GM21576 (cell line): ENCODE measurements around the gene APOBEC3H.

Experiments
- ATAC-seq: cut with Tn5 transposase; IDR thresholded peaks from one replicate; pipeline ENCODE4 v1.9.1; 2021; ENCODE audit warnings: mild to moderate bottlenecking, moderate library complexity; ENCODE audit not compliant: unreplicated experiment

The APOBEC3H gene

DNA sequence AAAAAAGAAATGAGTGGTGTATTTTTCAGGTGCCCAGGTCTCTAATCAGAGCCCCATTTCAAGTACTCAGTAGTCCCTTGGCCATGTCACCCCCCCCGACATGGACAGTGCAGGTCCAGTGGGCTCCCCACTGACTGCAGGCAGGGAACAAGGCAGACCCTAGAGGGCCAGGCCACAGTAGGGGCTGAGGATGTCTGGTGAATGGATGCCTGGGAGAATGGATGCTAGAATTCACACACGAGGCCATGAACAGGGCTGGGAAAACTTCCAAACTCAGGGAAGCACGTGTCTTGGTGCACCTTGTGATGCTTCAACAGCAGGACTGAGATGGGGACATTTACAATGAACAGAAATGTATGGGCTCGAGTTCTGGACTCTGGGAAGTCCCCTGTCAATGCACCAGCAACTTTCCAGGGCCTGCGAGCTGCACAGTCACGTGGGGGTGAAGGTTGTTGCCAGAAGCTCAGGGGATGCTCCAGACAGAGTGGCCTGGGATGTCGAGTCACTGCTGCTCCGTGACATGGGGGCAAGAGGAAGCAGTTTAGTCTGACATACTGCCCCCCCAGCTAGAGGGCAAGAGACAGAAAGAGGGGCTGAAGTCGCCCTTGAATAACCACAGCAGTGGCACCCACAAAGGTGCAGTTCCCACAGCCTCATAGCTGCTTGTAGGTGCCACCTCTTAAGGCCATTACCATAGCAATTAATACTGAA, 16.8 kb upstream of the APOBEC3H start:
- no peak for ATAC-seq

DNA sequence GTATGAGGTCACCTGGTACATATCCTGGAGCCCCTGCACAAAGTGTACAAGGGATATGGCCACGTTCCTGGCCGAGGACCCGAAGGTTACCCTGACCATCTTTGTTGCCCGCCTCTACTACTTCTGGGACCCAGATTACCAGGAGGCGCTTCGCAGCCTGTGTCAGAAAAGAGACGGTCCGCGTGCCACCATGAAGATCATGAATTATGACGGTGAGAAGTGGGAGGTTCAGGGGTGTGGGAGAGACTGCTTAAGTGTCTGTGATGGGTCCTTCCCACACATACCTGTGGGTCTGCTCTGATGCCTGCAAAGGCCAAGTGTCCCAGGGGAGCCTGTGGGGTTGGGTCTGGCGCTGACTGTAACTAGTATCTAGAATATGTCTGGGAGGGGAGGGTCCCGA, 16.0 kb upstream of the APOBEC3H start:
- no peak for ATAC-seq

DNA sequence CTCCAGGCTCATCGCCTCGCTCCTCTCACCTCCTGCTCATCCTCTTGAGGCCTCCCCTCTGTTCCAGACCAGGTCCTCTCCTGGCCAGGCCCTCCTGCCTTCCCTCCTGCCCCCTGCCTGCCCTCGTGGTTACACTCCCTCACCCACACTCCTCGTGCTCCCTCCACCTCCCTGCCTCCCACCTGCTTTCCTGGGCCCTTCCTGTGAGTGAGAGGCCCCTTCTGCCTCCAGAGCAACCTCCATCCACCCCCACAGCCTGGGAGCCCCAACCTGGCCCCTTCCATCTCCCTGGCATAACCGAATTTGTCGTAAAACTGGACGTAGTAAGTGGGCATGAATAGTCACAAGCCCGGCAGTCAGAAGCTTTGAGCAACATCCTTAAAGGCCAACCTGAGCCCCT, 15.4 kb upstream of the APOBEC3H start:
- no peak for ATAC-seq

DNA sequence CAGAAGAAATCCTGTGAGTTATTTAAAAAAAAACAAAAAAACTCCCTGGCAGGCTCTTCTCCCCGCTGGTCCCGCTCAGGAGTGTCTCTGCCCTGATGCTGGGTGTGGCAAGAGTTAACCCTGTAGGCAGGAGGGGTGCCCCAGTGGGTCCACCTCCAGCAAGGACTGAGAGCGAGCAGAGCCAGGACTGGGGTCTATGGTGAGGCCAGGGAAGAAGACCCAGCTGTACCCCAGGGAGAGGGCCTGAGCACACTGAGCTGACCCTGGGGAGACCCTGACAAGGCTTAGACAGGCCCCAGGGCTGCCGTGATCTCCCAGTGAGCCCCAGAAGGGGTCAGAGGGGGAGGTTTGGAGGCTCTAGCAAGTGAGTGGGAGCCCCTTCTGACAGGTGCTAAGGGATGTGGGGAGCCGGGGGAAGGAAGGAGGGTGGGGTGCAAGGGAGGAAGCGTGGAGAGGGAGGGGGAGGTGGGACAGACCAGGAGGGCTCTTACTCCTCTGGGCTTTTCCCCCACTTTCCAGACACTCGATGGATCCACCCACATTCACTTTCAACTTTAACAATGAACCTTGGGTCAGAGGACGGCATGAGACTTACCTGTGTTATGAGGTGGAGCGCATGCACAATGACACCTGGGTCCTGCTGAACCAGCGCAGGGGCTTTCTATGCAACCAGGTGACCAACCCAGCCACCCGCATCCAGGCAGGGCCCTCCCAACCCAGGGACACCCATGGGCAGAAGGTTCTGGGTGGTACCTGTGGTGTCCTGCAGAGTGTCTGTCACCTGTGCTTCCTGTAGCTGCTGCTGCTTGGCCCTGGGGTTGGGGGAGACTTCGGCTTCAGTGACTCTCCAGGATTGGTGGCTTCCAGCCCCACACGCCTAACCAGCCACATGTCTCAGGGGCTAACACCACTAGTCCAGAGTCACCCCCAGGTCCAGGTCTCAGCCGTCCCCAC, 13.6 kb upstream of the APOBEC3H start:
- no peak for ATAC-seq

DNA sequence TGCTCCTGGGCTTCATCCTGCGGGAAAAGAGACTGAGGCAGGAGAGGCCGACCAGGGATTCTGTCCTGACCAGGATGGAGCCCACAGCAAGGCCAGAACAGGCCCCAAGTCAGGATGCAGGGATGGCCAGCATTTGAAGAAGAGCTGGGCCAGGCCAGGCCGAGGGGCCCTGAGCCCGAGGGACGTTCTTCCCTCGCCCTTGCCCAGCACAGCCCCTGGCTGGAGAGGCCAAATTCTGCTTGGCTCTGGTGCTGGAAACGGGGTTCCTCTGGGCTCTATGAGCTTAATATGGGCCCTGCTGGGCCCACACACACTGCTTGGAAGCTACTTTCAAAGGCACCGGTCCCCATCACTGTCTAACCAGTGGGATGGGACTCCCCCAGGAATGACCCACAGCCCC, 12.4 kb upstream of the APOBEC3H start:
- ATAC-seq = no peak

DNA sequence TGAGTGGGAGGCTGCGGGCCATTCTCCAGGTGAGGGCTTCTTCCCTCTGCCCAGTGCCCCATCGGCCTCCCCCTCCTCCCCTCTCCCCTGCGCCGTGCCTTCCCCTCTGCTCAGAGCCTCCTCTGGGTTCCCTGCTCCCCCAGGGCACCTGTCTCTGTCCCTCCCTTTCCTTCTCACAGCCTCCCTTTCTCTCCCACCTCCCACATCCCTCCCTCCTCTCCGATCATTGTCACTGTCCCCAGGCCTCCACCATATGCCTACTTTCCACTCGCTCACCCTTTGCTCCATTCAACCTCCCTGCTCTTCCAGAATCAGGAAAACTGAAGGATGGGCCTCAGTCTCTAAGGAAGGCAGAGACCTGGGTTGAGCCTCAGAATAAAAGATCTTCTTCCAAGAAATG, 9.9 kb upstream of the APOBEC3H start:
- ATAC-seq = no peak

DNA sequence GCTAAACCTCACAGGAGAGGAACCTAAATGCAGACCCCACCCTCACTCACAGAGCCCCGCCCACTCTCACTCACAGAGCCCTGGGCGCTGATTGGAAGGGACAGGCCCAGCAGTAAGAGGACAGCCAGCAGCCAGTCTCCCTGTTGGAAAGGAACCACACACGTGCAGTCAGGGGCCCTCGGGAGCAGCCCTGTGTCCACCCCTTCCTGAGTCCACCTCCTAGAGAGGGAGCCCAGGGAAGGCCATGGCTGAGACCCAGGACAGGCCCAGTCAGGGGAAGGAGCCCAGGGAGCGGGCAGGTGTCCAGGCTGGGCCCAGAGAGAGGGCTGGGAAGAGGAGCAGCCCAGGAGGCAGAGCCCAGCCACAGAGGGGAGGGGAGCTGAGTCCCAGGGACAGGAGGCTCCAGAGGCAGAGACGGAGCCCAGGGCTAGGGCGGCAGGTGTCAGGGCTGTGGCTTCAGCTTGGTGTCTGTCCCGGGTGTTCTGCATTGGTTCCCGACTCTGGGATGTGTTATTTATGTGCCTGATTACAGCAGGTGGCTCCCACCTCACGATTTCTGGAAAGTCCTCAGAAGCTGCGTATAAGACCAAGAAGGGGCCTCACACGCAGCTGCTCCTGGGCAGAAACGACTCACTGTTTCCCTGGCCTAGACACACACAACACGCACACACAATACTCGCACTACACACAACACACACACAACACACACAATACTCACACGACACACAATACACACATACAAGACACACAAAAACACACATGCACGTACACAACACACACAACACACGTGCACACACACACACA, 9.0 kb upstream of the APOBEC3H start:
- no peak for ATAC-seq

DNA sequence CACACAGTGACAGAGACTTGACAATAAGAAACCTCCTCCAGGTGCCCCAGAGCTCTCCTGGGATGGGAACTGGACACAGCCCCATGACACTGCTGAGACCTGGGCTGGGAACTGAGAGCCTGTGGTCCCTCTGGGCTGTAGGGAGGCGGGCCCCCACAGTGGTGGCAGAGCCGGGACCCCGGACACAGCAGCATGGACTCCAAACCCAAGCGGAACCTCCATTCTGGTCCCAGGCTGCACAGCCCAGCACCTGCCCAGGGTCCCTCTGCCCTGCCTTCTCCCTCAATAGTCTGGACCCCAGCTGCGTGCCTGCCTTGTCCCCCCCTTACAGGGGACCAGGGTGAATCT, 8.4 kb upstream of the APOBEC3H start:
- ATAC-seq = no peak

DNA sequence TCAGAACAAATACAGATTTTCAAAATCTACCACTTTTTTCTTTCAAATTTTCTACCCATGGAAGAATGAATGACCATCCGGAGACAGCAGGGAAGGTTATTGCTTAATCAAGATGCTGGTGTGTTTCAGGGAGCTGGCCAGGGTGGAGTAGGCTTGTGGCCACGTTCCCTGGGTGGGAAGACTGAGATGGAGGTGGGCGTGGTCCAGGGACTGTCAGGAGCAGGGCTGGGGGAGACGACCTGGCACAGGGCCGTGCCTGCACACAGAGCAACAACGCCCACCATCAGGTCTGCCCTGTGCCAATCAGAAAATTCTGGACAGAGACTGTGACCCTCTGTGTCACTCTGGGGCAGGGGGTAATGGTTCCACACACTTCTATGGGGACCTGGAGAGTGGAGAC, 7.1 kb upstream of the APOBEC3H start:
- ATAC-seq = no peak

DNA sequence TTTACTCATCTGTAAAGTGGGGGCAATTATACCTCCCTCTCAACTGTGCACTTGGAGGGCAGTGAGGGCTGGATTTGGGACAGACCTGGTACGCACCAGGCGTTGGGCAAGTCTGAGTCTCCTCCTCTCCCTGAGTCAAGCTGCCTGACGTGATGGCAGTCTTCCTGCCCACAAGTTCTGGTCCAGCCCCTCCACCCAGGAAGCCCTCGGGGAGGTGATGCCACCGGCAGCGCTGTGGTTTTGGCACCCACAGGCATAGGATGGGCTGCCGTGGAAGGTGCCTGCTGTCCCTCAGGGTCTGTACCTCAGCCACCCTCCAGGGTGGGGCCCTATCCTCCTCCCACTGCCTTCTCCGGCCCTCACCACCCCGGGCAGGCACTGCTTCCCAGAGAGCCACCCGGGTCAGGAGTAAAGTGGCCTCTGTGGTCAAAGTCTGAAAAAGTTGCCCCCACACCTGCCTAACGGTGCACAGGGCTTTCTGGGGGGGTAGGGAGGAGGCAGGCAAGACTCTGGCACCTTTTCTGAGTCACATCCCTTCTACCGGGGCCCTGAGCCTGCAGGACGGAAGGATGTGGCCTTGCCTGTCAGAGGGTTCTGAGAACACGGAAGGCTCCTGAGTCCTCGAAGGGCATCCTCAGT, 6.5 kb upstream of the APOBEC3H start:
- no peak for ATAC-seq

DNA sequence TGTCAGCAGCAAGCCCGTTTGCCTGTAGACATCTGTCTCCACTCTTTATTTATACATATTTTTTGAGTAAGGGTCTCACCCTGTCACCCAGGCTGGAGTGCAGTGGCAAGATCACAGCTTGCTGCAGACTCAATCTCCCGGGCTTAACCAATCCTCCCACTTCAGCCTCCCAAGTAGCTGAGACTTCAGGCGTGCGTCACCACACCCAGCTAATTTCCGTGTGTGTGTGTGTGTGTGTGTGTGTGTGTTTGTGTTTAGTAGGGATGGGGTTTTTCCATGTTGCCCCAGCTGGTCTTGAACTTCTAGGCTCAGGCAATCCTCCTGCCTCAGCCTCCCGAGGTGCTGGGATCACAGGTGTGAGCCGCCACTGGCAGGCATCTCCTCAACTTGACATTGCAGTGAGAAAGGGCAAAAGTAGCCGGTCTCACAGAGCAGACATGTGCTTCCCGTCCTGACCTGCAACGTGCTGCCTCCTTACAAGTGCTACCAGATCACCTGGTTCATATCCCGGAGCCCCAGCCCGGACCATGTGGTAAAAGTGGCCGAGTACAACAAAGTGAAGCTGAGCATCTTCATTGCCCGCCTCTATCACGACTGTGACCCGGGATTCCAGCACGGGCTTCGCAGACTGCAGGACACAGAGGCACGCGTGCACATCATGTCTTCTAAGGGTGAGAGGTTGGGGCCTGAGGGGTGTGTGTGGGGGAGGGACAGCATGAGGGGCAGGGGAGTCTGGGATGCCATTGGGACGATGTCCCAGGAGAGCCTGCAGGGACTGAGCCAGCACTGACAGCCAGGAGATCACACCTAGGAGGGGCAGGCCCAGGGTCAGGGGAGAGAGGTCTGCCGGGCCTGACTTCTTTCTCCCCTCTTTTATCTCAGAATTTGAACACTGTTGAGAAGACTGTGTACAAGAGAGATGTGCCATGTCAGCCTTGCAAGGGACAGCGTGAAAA, 5.6 kb upstream of the APOBEC3H start:
- ATAC-seq = no peak

DNA sequence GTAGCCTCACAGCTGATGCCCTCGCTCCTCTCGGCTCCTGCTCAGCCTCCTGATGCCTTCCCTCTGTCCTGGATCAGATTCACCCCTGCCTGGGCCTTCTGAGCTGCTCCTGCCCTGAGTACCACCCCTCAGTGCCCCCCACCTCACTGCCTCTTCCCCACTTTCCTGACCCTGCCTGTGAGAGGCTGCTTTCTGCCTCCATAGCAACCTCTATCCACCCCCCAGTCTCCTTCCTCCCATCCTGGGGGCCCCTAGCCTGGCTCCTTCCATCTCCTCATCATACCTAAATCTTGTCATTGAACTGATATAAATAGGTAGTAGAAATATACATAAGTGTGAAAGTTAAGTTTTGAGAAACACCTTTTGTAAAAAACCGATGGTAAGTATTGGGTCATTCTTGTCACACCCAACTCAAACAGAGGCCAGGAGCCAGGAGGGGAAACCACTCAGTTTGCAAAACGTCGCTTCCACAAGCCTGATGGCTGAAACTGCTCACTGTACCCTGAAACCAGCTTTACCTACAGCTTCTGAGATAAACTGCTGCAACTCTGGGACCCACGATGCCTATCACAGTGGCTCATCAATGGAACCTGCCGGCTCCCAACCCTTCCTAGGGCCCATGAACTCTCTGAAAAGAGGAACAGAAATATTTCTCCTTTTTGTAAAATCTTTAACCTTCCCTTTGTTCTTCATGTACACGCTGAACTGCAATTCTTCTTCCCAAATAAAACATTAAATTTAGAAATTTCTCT, 4.8 kb upstream of the APOBEC3H start:
- ATAC-seq = no peak

DNA sequence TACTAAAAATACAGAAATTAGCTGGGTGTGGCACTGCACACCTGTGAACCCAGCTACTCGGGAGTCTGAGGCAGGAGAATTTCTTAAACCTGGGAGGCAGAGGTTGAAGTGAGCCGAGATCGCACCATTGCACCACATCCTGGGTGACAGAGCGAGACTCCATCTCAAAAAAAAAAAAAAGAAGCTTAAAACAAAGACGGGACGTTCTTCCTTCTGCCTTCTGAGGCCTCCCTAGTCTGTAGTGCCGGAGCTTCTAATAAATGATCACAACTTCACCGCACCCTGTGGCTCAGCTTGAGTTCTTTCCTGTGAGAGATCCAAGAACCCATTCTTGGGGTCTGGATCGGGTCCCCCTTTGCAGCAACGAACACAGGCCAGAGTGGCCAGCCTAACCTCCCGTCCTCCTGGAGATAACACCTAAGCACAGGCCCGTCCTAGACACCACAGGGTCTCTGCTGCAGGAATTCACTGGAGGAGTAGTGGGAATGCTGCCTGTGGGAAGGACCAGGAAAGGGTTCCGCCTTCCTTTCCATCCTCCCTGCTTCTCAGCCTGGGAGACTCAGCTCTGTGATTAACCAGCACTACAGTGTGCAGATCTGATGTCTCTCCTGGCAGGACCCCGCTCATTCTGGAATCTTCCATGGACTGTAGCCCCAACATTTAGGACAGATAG, 2.2 kb upstream of the APOBEC3H start:
- ATAC-seq = no peak

DNA sequence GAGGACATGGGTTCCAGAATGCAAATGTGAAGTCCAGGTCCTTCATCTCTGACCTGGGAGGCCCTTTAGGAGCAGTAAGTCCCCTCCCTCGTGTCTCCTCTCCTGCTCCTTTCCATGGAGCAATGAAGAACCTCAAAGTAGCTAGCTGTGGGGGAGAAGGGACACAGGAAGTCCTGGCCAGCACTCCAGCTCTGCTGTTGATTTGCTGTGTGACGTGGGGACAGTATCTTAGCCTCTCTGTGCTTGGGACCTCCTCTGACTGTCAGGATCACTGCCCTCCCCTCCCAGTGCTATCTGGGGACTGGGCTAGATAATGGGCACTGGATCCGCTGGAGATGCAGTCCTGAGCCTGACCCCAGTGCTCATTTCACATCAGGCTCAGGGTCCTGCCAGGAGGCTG, 1.1 kb upstream of the APOBEC3H start:
- no peak for ATAC-seq

DNA sequence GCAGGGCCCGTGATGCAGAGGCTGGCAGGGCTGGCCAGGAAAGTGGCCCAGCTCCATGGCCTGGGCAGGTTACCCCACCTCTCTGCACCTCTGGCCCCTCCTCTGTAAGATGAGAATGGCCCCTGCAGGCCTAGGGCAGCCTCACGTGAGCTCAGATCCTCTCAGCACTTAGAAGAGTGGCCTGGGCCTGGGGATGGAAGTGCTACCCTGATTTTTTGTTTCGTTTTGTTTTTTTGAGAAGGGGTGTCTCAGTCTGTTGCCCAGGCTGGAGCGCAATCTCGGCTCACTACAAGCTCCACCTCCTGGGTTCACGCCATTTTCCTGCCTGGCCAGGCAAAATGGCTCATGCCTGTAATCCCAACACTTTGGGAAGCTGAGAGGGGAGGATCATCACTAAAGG, 982 bp downstream of the APOBEC3H start:
- ATAC-seq = no peak

DNA sequence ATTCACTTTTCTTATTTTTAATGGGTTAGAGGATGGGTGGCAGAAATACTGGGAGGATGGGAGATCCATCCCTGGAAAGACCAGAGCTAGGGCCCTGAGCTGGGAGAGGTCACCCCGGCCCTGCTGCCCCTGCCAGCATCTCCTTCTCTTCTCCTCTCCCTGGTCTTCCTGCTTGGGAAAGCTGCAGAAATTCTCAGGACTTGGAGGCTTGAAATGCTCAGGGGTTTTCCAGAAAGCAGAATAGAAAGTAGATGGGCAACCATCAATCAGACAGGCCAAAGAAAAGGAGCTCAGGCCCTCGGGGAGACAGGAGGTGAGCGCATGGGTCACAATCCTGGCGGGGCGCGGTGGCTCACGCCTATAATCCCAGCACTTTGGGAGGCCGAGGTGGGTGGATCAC, 1.5 kb downstream of the APOBEC3H start:
- no peak for ATAC-seq

DNA sequence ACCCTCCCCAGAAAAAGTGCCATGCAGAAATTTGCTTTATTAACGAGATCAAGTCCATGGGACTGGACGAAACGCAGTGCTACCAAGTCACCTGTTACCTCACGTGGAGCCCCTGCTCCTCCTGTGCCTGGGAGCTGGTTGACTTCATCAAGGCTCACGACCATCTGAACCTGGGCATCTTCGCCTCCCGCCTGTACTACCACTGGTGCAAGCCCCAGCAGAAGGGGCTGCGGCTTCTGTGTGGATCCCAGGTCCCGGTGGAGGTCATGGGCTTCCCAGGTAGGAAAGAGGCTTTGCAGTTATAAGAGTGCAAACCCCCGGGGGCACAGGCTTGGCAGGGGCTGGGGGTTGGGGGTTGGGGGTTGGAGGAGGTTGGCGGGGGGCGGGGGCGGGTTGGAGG, 4.2 kb downstream of the APOBEC3H start:
- no peak for ATAC-seq

DNA sequence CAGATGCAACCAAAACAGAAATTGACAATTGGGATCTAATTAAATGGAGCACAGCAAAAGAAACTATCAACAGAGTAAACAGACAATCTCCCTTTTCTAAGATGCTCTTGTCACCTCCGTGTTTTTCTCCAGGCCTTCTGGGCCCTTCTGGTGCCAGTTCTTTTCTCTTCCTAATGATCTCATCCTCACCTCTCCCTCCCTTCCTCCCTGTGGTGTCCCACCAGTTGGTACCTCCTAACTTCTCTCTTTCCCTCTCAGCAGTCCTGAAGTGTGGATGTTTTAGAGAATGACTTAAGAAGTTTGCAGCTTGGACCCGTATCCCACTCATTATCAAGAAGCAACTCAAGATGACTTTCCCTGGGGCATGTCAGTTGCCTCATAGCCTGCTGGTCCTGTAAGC, 6.4 kb downstream of the APOBEC3H start:
- ATAC-seq = no peak

DNA sequence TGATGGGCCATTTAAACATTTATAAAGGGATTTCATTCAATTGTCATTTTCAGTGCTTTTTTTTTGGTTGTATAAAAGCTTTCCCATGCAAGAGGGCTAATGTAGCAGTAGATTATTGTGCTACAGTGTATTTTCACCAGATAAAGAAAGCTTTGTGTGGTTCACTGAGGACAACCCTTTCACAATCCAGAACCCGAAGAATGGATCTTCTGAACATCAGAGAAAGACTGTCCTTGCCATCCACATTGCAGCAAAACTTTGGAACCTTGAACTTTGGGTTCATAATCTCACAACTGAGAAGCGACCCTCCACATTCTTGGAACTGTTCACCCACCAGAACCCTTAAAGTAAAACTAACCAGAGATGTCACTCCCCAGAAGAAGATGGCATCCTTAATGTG, 9.3 kb downstream of the APOBEC3H start:
- no peak for ATAC-seq
